Measurements from ENCODE around the gene FAN1.

DNA sequence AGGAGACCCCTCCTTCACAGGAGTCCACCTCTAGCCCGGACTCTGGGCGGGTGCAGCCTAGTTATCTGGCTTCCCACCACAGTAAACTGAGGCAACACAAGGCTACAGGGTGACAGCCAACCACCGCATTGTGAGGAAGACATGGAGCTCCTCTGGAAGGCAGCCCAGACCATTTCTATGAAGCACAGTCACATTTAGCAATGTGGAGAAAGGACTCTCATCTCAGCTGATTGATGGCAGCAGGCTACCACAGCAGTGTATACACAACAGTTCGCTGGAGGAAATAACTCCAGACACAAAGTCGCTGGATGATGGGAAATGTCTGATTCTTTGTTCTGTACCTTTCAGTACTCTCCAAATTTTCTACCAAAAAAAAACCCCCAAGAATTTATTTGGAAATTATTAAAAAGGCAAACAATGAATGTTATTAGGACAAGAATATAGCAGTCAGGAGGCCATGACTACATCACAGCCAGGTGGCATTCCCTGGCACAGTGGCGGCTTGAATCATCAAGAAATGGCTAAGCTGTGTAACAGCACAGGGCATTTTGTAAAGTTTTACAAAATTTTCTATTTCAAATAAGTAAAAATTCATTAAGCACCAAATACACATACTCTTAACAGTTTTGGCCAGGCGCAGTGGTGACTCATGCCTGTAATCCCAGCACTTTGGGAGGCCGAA, 40.1 kb downstream of the FAN1 start:
- TF ChIP-seq, protein P1, sequence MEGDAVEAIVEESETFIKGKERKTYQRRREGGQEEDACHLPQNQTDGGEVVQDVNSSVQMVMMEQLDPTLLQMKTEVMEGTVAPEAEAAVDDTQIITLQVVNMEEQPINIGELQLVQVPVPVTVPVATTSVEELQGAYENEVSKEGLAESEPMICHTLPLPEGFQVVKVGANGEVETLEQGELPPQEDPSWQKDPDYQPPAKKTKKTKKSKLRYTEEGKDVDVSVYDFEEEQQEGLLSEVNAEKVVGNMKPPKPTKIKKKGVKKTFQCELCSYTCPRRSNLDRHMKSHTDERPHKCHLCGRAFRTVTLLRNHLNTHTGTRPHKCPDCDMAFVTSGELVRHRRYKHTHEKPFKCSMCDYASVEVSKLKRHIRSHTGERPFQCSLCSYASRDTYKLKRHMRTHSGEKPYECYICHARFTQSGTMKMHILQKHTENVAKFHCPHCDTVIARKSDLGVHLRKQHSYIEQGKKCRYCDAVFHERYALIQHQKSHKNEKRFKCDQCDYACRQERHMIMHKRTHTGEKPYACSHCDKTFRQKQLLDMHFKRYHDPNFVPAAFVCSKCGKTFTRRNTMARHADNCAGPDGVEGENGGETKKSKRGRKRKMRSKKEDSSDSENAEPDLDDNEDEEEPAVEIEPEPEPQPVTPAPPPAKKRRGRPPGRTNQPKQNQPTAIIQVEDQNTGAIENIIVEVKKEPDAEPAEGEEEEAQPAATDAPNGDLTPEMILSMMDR (IDR thresholded peaks at IDR 0.05), result no peak
- TF ChIP-seq POLR2A (IDR thresholded peaks at IDR 0.05), result no peak

Data from lower leg skin (tissue), 3 donors.